DOHH2 (cell line): ENCODE results near the gene VPS9D1.
"Not testable (repeated sequence)": the region's sequence is repeated elsewhere in the genome, so short reads cannot be mapped to it uniquely, and the experiment has no call there.

Experiments
- H3F3A ChIP-seq: fragments of 200-600 bp; sonication (generic), shearing (Covaris generic); 2 replicates; pipeline ENCODE4 v1.6.0; 2016; ENCODE audit warnings: antibody characterized with exemption, mild to moderate bottlenecking; ENCODE audit not compliant: control insufficient read depth, insufficient read depth
- H3K27ac ChIP-seq: fragments of 200-600 bp; sonication (generic); 2 replicates; pipeline ENCODE4 v1.5.1; 2014; ENCODE audit warnings: low read depth, mild to moderate bottlenecking, low read length, moderate library complexity
- H3K27me3 ChIP-seq: fragments of 200-600 bp; sonication (generic); 2 replicates; pipeline ENCODE4 v1.6.1; 2014; ENCODE audit warnings: mild to moderate bottlenecking, low read length, mixed read lengths; ENCODE audit not compliant: control insufficient read depth
- H3K36me3 ChIP-seq: fragments of 200-600 bp; sonication (generic); 2 replicates; pipeline ENCODE4 v1.6.1; 2014; ENCODE audit warnings: mild to moderate bottlenecking, low read length, moderate library complexity, mixed read lengths; ENCODE audit not compliant: control insufficient read depth
- H3K4me1 ChIP-seq: fragments of 200-600 bp; sonication (generic); 2 replicates; pipeline ENCODE4 v1.6.1; 2014; ENCODE audit warnings: mild to moderate bottlenecking, low read length, mixed read lengths; ENCODE audit not compliant: control insufficient read depth
- H3K4me2 ChIP-seq: fragments of 200-600 bp; sonication (generic); 2 replicates; pipeline ENCODE4 v1.6.0; 2014; ENCODE audit warnings: mild to moderate bottlenecking, low read length, moderate library complexity
- H3K4me3 ChIP-seq: fragments of 200-600 bp; sonication (generic); 2 replicates; pipeline ENCODE4 v1.5.1; 2014; ENCODE audit warnings: mild to moderate bottlenecking, low read length, mixed read lengths
- H3K79me2 ChIP-seq: fragments of 200-600 bp; sonication (generic); 2 replicates; pipeline ENCODE4 v1.6.1; 2014; ENCODE audit warnings: mild to moderate bottlenecking, low read length, mixed read lengths; ENCODE audit not compliant: control insufficient read depth
- H3K9me2 ChIP-seq: fragments of 200-600 bp; sonication (generic); replicated peaks from 2 replicates; pipeline ENCODE4 v1.6.1; 2014; ENCODE audit warnings: mild to moderate bottlenecking, low read length, mixed read lengths; ENCODE audit not compliant: control insufficient read depth
- H3K9me3 ChIP-seq: fragments of 200-600 bp; sonication (generic); 2 replicates; pipeline ENCODE4 v1.6.1; 2014; ENCODE audit warnings: antibody characterized with exemption, low read length, mixed read lengths; ENCODE audit not compliant: control insufficient read depth, insufficient read depth
- H4K20me1 ChIP-seq: fragments of 200-600 bp; sonication (generic); 2 replicates; pipeline ENCODE4 v1.6.0; 2014; ENCODE audit warnings: low read depth, mild to moderate bottlenecking, antibody characterized with exemption, low read length, moderate library complexity; ENCODE audit not compliant: control insufficient read depth, insufficient read depth
- EZH2phosphoT487 ChIP-seq: fragments of 200-600 bp; sonication (generic); IDR thresholded peaks from 2 replicates; pipeline ENCODE4 v1.6.1; 2017; ENCODE audit warnings: borderline replicate concordance, mild to moderate bottlenecking, antibody characterized with exemption, low read length, moderate library complexity, mixed read lengths
- TF ChIP-seq, protein P1 (sequence below): fragments of 200-600 bp; sonication (generic); IDR thresholded peaks from one replicate; pipeline ENCODE4 v1.5.1; 2014; ENCODE audit warnings: antibody characterized with exemption, mild to moderate bottlenecking, low read depth, low read length; ENCODE audit not compliant: poor library complexity, severe bottlenecking

Gene VPS9D1

DNA sequence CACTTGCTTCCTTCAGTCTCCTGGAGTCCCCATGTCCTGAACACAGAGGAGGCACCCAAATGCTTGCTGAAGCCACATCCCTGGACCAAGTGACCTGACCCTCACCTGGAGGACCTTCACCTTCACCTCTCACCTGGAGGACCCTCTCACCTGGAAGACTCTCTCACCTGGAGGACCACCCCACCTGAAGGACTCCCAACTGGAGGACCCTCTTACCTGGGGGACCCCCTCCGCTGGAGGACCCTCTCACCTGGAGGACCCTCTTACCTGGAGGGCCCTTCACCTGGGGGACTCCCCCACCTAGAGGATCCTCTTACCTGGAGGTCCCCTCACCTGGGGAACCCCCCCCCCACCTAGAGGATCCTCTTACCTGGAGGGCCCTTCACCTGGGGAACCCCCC is 34.8 kb downstream of the VPS9D1 start:
- no peak overlapping the region for H3K27ac ChIP-seq
- peaks cover 19% of the 10 kb centered on the region for H3K4me1 ChIP-seq
- H3K36me3 ChIP-seq = peaks cover 58% of the 10 kb centered on the region
- no peaks in the 10 kb centered on the region for H3K9me2 ChIP-seq
- no peaks in the 10 kb centered on the region for H4K20me1 ChIP-seq
- H3F3A ChIP-seq = no peaks in the 10 kb centered on the region
- peaks cover 5% of the 10 kb centered on the region; the same call in 1 of the 2 replicates for H3K9me3 ChIP-seq
- peak overlapping the region; percentile 94; the same call in 1 of the 2 replicates for H3K4me3 ChIP-seq
- TF ChIP-seq EZH2phosphoT487 = no peak
- TF ChIP-seq, protein P1, sequence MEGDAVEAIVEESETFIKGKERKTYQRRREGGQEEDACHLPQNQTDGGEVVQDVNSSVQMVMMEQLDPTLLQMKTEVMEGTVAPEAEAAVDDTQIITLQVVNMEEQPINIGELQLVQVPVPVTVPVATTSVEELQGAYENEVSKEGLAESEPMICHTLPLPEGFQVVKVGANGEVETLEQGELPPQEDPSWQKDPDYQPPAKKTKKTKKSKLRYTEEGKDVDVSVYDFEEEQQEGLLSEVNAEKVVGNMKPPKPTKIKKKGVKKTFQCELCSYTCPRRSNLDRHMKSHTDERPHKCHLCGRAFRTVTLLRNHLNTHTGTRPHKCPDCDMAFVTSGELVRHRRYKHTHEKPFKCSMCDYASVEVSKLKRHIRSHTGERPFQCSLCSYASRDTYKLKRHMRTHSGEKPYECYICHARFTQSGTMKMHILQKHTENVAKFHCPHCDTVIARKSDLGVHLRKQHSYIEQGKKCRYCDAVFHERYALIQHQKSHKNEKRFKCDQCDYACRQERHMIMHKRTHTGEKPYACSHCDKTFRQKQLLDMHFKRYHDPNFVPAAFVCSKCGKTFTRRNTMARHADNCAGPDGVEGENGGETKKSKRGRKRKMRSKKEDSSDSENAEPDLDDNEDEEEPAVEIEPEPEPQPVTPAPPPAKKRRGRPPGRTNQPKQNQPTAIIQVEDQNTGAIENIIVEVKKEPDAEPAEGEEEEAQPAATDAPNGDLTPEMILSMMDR = no peak
- peaks cover 27% of the 10 kb centered on the region for H3K79me2 ChIP-seq
- H3K4me2 ChIP-seq = peak overlapping the region; percentile 99; the same call in 1 of the 2 replicates
- no peaks in the 10 kb centered on the region for H3K27me3 ChIP-seq

DNA sequence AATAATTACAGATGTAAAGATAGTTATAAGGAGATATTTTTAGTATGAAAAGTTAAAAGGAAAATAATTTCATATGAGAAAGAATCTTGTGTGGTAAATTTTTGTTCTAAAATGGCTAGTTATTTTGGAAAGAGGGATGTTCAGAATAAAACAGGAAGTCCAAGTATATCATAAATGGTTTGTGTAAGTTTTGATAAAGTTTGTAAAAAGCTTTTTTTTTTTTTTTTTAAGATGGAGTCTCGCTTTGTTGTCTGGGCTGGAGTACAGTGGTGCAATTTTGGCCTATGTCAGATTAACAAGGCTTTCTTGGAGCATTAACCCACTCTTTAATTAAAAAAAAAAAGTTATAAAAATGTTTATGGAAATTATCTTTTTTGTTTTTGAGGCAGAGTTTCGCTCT is 42.4 kb downstream of the VPS9D1 start:
- Histone ChIP-seq H3K79me2 (no peaks in the 10 kb centered on the region), H3K9me2 (no peaks in the 10 kb centered on the region), H3F3A (no peaks in the 10 kb centered on the region), H3K4me3 (no peak overlapping the region), H3K36me3 (peaks cover 13% of the 10 kb centered on the region), H4K20me1 (no peaks in the 10 kb centered on the region), H3K4me1 (no peaks in the 10 kb centered on the region), H3K27me3 (no peaks in the 10 kb centered on the region), H3K27ac (no peak overlapping the region), H3K9me3 (peaks cover 9% of the 10 kb centered on the region), H3K4me2 (no peak overlapping the region)
- TF ChIP-seq EZH2phosphoT487 = no peak
- TF ChIP-seq, protein P1 = no peak

DNA sequence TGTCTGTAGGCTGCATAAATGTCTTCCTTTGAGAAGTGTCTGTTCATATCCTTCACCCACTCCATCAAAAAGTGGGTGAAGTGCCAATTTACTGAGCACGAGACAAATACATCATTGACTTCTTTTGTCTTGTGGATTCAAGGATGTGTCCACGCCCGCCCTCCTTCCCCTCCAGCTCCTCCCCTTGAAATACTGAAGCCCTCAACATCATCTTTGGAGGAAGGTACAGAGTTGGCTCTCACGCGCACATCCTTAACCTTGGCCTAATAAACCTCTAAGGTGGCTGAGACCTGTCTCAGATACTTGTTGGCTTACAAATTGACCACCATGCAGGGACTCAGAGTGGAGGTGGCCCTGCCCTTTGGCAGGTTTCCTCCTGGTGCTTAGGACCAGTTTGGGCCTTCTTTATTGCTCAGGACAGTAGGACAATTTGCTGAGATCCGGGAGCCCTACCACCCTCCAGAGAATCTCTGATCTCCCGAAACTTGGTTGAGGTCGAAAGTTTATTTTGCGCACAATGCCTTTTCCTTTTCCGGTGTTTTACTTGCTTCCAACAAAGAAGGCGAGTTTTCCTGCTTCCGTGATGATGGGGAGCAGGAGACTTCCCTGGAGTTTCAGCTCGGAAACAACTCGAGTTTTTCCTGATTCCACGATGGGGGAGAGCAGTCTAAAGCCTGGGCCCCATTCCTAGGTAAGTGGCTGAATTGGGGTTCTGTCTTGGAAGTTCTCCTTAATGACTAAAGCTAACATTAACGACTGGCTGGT is 48.3 kb downstream of the VPS9D1 start:
- Histone ChIP-seq H3K4me3 (no peak overlapping the region), H3K27ac (no peak overlapping the region), H3K9me3 (peaks cover 3% of the 10 kb centered on the region; the same call in 1 of the 2 replicates), H3K9me2 (no peaks in the 10 kb centered on the region), H3K4me2 (no peak overlapping the region), H4K20me1 (no peaks in the 10 kb centered on the region), H3F3A (no peaks in the 10 kb centered on the region), H3K79me2 (no peaks in the 10 kb centered on the region), H3K27me3 (no peaks in the 10 kb centered on the region), H3K4me1 (no peaks in the 10 kb centered on the region), H3K36me3 (no peaks in the 10 kb centered on the region; the same call in none of the 2 replicates)
- TF ChIP-seq EZH2phosphoT487 = no peak
- TF ChIP-seq, protein P1 = no peak

DNA sequence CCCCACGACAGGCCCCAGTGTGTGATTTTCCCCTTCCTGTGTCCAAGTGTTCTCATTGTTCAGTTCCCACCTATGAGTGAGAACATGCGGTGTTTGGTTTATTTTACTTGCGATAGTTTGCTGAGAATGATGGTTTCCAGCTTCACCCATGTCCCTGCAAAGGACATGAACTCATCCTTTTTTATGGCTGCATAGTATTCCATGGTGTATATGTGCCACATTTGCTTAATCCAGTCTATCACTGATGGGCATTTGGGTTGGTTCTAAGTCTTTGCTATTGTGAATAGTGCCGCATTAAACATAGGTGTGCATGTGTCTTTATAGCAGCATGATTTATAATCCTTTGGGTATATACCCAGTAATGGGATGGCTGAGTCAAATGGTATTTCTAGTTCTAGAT is 49.1 kb downstream of the VPS9D1 start:
- H3K79me2 ChIP-seq = not testable (repeated sequence)

More for the DNA sequence above, 49.1 kb downstream of the VPS9D1 start:
- not testable (repeated sequence) for H3K4me2 ChIP-seq, H3K9me3 ChIP-seq, H3K4me1 ChIP-seq, H3K36me3 ChIP-seq, H3K9me2 ChIP-seq, H3K27me3 ChIP-seq, H3K4me3 ChIP-seq, H3K27ac ChIP-seq, H3F3A ChIP-seq, H4K20me1 ChIP-seq
